DND-41 (cell line): ENCODE results near the gene PELI1.
A peak's percentile ranks its signal among the peaks of the same experiment; 100 is the strongest.

Experiments
- ATAC-seq: fragments of 200-7000 bp; cut with Tn5 transposase; 3 replicates; pipeline ENCODE4 v1.9.1; 2021; ENCODE audit warnings: low read depth; ENCODE audit not compliant: insufficient read depth
- DNase-seq: peaks from one replicate; pipeline ENCODE4 v3.0.0-alpha.2; 2020
- H2AFZ ChIP-seq: 2 replicates; pipeline ENCODE4 v1.6.0; 2012; ENCODE audit warnings: low read depth, low read length
- H3K27ac ChIP-seq: 2 replicates; pipeline ENCODE4 v1.5.1; 2012; ENCODE audit warnings: low read length, inconsistent platforms
- H3K27me3 ChIP-seq: fragments of 200-600 bp; sonication (generic); 2 replicates; pipeline ENCODE4 v1.6.0; 2012; ENCODE audit warnings: low read length, mild to moderate bottlenecking, inconsistent platforms; ENCODE audit not compliant: insufficient read depth, poor library complexity
- H3K36me3 ChIP-seq: 2 replicates; pipeline ENCODE4 v1.5.1; 2012; ENCODE audit warnings: low read length, inconsistent platforms; ENCODE audit not compliant: insufficient read depth
- H3K4me1 ChIP-seq: 2 replicates; pipeline ENCODE4 v1.5.1; 2012; ENCODE audit warnings: mild to moderate bottlenecking, low read length; ENCODE audit not compliant: insufficient read depth
- H3K4me2 ChIP-seq: 2 replicates; pipeline ENCODE4 v1.6.0; 2012; ENCODE audit warnings: mild to moderate bottlenecking, moderate library complexity, low read length, inconsistent platforms; ENCODE audit not compliant: insufficient read depth
- H3K4me3 ChIP-seq, 2 experiments: fragments of 200-600 bp in 1 of 2; shearing (Covaris generic) in 1 of 2; 2 replicates each; pipeline ENCODE4 v1.5.1; 2012 to 2016; ENCODE audit warnings: inconsistent platforms in 2 of 2, low read length in 2 of 2, mild to moderate bottlenecking in 2 of 2, low read depth in 1 of 2, moderate library complexity in 1 of 2
- H3K79me2 ChIP-seq: 2 replicates; pipeline ENCODE4 v1.6.0; 2012; ENCODE audit warnings: low read length, inconsistent platforms; ENCODE audit not compliant: insufficient read depth
- H3K9ac ChIP-seq: 2 replicates; pipeline ENCODE4 v1.6.0; 2012; ENCODE audit warnings: low read depth, mild to moderate bottlenecking, inconsistent platforms, low read length, moderate library complexity
- H3K9me3 ChIP-seq: 2 replicates; pipeline ENCODE4 v1.5.1; 2012; ENCODE audit warnings: low read length, moderate library complexity, mild to moderate bottlenecking, inconsistent platforms; ENCODE audit not compliant: insufficient read depth, severe bottlenecking
- H4K20me1 ChIP-seq: 2 replicates; pipeline ENCODE4 v1.6.0; 2012; ENCODE audit warnings: low read length; ENCODE audit not compliant: insufficient read depth
- CTCF ChIP-seq: IDR thresholded peaks from 2 replicates; pipeline ENCODE4 v1.5.1; 2012; ENCODE audit warnings: borderline replicate concordance, low read length, moderate library complexity, mild to moderate bottlenecking; ENCODE audit not compliant: poor library complexity, severe bottlenecking; ENCODE audit errors: extremely low read depth
- EZH2 ChIP-seq: IDR thresholded peaks from 3 replicates; pipeline ENCODE4 v1.6.1; 2012; ENCODE audit warnings: borderline replicate concordance, low read depth, mild to moderate bottlenecking, moderate library complexity, low read length, inconsistent platforms; ENCODE audit not compliant: severe bottlenecking

PELI1 gene

GRCh38 chr2:64052463-64053241 is 91.6 kb downstream of the PELI1 start:
- TF ChIP-seq EZH2 = no peak
- no peak for TF ChIP-seq CTCF
- Histone ChIP-seq H2AFZ (no peak overlapping the region), H4K20me1 (no peaks in the 10 kb centered on the region), H3K4me1 (peaks cover 30% of the 10 kb centered on the region), H3K9ac (no peak overlapping the region), H3K9me3 (no peaks in the 10 kb centered on the region), H3K27me3 (no peaks in the 10 kb centered on the region), H3K36me3 (no peaks in the 10 kb centered on the region), H3K79me2 (no peaks in the 10 kb centered on the region), H3K4me3 (no peak overlapping the region), H3K27ac (no peak overlapping the region), H3K4me2 (no peak overlapping the region)
- peak; percentile 32 for DNase-seq
- peak; percentile 44; the same call in 1 of the 3 replicates for ATAC-seq

GRCh38 chr2:64049633-64050220 is 94.5 kb downstream of the PELI1 start:
- Histone ChIP-seq H2AFZ (peak overlapping the region; percentile 49), H3K27ac (no peak overlapping the region), H3K9ac (no peak overlapping the region), H3K4me2 (peak overlapping the region; percentile 10; the same call in 1 of the 2 replicates), H4K20me1 (no peaks in the 10 kb centered on the region), H3K4me3 (no peak overlapping the region), H3K79me2 (no peaks in the 10 kb centered on the region), H3K36me3 (no peaks in the 10 kb centered on the region), H3K9me3 (no peaks in the 10 kb centered on the region), H3K27me3 (no peaks in the 10 kb centered on the region), H3K4me1 (peaks cover 29% of the 10 kb centered on the region)
- DNase-seq = peak; percentile 76
- peak; percentile 97 for ATAC-seq
- no peak for TF ChIP-seq EZH2
- TF ChIP-seq CTCF = peak; percentile 96

- no peak for DNase-seq
- no peak for ATAC-seq
- Histone ChIP-seq H2AFZ (no peak overlapping the region), H3K4me1 (peaks cover 8% of the 10 kb centered on the region), H3K79me2 (no peaks in the 10 kb centered on the region), H3K27ac (no peak overlapping the region), H3K9ac (no peak overlapping the region), H3K4me2 (no peak overlapping the region), H3K36me3 (no peaks in the 10 kb centered on the region), H3K27me3 (no peaks in the 10 kb centered on the region), H3K4me3 (no peak overlapping the region), H3K9me3 (no peaks in the 10 kb centered on the region), H4K20me1 (no peaks in the 10 kb centered on the region)
- TF ChIP-seq CTCF (no peak), EZH2 (no peak)
These were observed 98.3 kb downstream of the PELI1 start for GRCh38 chr2:64045938-64046337.
